ENCODE measurements around the gene MLLT3.

- TF ChIP-seq, protein P1, sequence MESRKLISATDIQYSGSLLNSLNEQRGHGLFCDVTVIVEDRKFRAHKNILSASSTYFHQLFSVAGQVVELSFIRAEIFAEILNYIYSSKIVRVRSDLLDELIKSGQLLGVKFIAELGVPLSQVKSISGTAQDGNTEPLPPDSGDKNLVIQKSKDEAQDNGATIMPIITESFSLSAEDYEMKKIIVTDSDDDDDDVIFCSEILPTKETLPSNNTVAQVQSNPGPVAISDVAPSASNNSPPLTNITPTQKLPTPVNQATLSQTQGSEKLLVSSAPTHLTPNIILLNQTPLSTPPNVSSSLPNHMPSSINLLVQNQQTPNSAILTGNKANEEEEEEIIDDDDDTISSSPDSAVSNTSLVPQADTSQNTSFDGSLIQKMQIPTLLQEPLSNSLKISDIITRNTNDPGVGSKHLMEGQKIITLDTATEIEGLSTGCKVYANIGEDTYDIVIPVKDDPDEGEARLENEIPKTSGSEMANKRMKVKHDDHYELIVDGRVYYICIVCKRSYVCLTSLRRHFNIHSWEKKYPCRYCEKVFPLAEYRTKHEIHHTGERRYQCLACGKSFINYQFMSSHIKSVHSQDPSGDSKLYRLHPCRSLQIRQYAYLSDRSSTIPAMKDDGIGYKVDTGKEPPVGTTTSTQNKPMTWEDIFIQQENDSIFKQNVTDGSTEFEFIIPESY (CRISPR knock-in tag; IDR thresholded peaks at IDR 0.05) = no peak
- TF ChIP-seq, protein P2, sequence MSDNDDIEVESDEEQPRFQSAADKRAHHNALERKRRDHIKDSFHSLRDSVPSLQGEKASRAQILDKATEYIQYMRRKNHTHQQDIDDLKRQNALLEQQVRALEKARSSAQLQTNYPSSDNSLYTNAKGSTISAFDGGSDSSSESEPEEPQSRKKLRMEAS (IDR thresholded peaks at IDR 0.05) = no peak
- TF ChIP-seq, protein P3, sequence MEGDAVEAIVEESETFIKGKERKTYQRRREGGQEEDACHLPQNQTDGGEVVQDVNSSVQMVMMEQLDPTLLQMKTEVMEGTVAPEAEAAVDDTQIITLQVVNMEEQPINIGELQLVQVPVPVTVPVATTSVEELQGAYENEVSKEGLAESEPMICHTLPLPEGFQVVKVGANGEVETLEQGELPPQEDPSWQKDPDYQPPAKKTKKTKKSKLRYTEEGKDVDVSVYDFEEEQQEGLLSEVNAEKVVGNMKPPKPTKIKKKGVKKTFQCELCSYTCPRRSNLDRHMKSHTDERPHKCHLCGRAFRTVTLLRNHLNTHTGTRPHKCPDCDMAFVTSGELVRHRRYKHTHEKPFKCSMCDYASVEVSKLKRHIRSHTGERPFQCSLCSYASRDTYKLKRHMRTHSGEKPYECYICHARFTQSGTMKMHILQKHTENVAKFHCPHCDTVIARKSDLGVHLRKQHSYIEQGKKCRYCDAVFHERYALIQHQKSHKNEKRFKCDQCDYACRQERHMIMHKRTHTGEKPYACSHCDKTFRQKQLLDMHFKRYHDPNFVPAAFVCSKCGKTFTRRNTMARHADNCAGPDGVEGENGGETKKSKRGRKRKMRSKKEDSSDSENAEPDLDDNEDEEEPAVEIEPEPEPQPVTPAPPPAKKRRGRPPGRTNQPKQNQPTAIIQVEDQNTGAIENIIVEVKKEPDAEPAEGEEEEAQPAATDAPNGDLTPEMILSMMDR (CRISPR knock-in tag; IDR thresholded peaks at IDR 0.05) = no peak
- TF ChIP-seq ZNF317 (CRISPR knock-in tag; IDR thresholded peaks at IDR 0.05) (no peak), THAP9 (CRISPR knock-in tag; IDR thresholded peaks at IDR 0.05; ENCODE audit: borderline replicate concordance) (no peak), ZNF644 (CRISPR knock-in tag; IDR thresholded peaks at IDR 0.05; ENCODE audit: low read depth) (no peak), REST (IDR thresholded peaks at IDR 0.05; ENCODE audit: borderline replicate concordance in 1 of 2, low read depth in 1 of 2, low read length in 2 of 2) (no peak), ZNF274 (CRISPR knock-in tag; IDR thresholded peaks at IDR 0.05) (no peak), DRAP1 (CRISPR knock-in tag; IDR thresholded peaks at IDR 0.05) (no peak), ZNF589 (CRISPR knock-in tag; conservative IDR thresholded peaks at IDR 0.05) (no peak), EZH2 (conservative IDR thresholded peaks at IDR 0.05; ENCODE audit: low read depth, low read length) (no peak), CAMTA2 (CRISPR knock-in tag; IDR thresholded peaks at IDR 0.05; ENCODE audit: borderline replicate concordance) (no peak), BRD4 (CRISPR knock-in tag; IDR thresholded peaks at IDR 0.05) (no peak)
Observed at GRCh38 chr9:20307621-20308020, 314.7 kb downstream of the MLLT3 start.

All from HepG2 (cell line).